SK-N-MC (cell line): ENCODE results near the gene SUPT20HL2.

Experiments
- EZH2 ChIP-seq: fragments of 200-600 bp; sonication (generic); IDR thresholded peaks from one replicate; pipeline ENCODE4 v1.6.1; 2017; ENCODE audit warnings: antibody characterized with exemption
- POLR2AphosphoS5 ChIP-seq: IDR thresholded peaks from 2 replicates; pipeline ENCODE4 v1.6.1; 2012; ENCODE audit warnings: mild to moderate bottlenecking, low read depth, low read length, borderline replicate concordance

DNA sequence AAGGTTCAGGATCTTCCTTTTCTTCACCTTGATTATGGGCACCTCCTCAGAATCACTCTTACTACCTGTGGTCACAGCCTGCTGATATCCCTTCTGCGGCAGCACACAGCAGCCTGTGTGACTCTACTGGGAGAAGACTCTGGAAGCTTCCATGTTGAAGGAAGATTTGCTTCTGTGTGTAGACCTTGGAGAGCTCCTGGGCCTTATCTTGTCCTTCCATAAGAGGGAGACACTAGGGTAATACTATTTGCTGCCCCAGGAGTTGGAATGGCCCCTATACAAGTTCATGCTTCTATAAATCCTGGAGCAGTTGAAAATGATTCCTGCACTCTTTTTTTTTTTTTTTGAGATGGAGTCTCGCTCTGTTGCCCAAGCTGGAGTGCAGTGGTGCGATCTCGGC is 36.3 kb upstream of the SUPT20HL2 start:
- TF ChIP-seq POLR2AphosphoS5 (no peak), EZH2 (no peak)
